OCI-LY7 (cell line): ENCODE measurements around the gene LFNG. TPM values are rescaled to one million over a fixed set of nuclear protein-coding genes. Genes with fewer than 3 reads are reported as not detected.

Source experiments
- BruUV-seq: library from RNA; stranded (reverse); fragments of 400-500 nt; replicated peaks from 2 replicates; lab custom pipeline; 2021; lab: Mats Ljungman, UMichigan
- CTCF ChIA-PET: fragments of 300-600 bp; sonication (Branson Sonifier 250); formaldehyde crosslinking; loops from one replicate; lab custom pipeline; 2022; ENCODE audit warnings: antibody characterized with exemption; ENCODE audit not compliant: unreplicated experiment; lab: Charles Lee
- POLR2A ChIA-PET: fragments of 300-600 bp; sonication (Branson Sonifier 250); formaldehyde crosslinking; loops from one replicate; lab custom pipeline; 2022; ENCODE audit warnings: antibody characterized with exemption; lab: Charles Lee
- DNase-seq: peaks from one replicate; pipeline ENCODE4 v3.0.0-alpha.2; 2015; ENCODE audit warnings: low spot score
- H2AFZ ChIP-seq: fragments of 200-600 bp; sonication (generic), shearing (Covaris generic); 2 replicates; pipeline ENCODE4 v1.6.1; 2014; ENCODE audit warnings: mild to moderate bottlenecking, antibody characterized with exemption, low read length, moderate library complexity
- H3K27ac ChIP-seq: fragments of 200-600 bp; sonication (generic); 2 replicates; pipeline ENCODE4 v1.5.1; 2014; ENCODE audit warnings: mixed run types, low read depth, mild to moderate bottlenecking, moderate library complexity, low read length, inconsistent platforms; ENCODE audit not compliant: poor library complexity, severe bottlenecking
- H3K36me3 ChIP-seq: fragments of 200-600 bp; sonication (generic); 2 replicates; pipeline ENCODE4 v1.6.1; 2014; ENCODE audit warnings: mild to moderate bottlenecking, antibody characterized with exemption, low read length, moderate library complexity, mixed read lengths; ENCODE audit not compliant: insufficient read depth
- H3K4me1 ChIP-seq: fragments of 200-600 bp; sonication (generic); 2 replicates; pipeline ENCODE4 v1.5.1; 2014; ENCODE audit warnings: mild to moderate bottlenecking, low read length; ENCODE audit not compliant: insufficient read depth, poor library complexity, severe bottlenecking
- H3K4me2 ChIP-seq: fragments of 200-600 bp; sonication (generic); 2 replicates; pipeline ENCODE4 v1.6.1; 2014; ENCODE audit warnings: mild to moderate bottlenecking, low read length
- H3K4me3 ChIP-seq: fragments of 200-600 bp; sonication (generic); 2 replicates; pipeline ENCODE4 v1.5.1; 2014; ENCODE audit warnings: mild to moderate bottlenecking, low read depth, low read length; ENCODE audit not compliant: poor library complexity, severe bottlenecking
- H3K79me2 ChIP-seq: fragments of 200-600 bp; sonication (generic); 2 replicates; pipeline ENCODE4 v1.6.1; 2016; ENCODE audit warnings: low read depth, mild to moderate bottlenecking, low read length, moderate library complexity, mixed read lengths; ENCODE audit not compliant: insufficient read depth
- H3K9me2 ChIP-seq: fragments of 200-600 bp; sonication (generic); 2 replicates; pipeline ENCODE4 v1.6.1; 2016; ENCODE audit warnings: mild to moderate bottlenecking, low read length, mixed read lengths; ENCODE audit not compliant: insufficient read depth
- H3K9me3 ChIP-seq: fragments of 200-600 bp; sonication (generic); 2 replicates; pipeline ENCODE4 v1.6.1; 2014; ENCODE audit warnings: mild to moderate bottlenecking, mixed run types, low read length, mixed read lengths
- H4K20me1 ChIP-seq: fragments of 200-600 bp; sonication (generic); 2 replicates; pipeline ENCODE4 v1.6.1; 2014; ENCODE audit warnings: mild to moderate bottlenecking, antibody characterized with exemption, low read length, moderate library complexity, mixed read lengths; ENCODE audit not compliant: insufficient read depth
- CTCF ChIP-seq: fragments of 200-600 bp; sonication (generic); conservative IDR thresholded peaks from 2 replicates; pipeline ENCODE4 v1.5.1; 2014; ENCODE audit warnings: mild to moderate bottlenecking, antibody characterized with exemption, low read length, moderate library complexity, mixed read lengths
- EZH2phosphoT487 ChIP-seq: fragments of 200-600 bp; sonication (generic); IDR thresholded peaks from 2 replicates; pipeline ENCODE4 v1.6.1; 2018; ENCODE audit warnings: low read depth, borderline replicate concordance, mild to moderate bottlenecking, mixed run types, antibody characterized with exemption, low read length, moderate library complexity, mixed read lengths
- intact Hi-C: fragments of 100-400 bp; cut with micrococcal nuclease; formaldehyde crosslinking; loops from one replicate; pipeline ENCODE4 v1.10.0; 2022; ENCODE audit not compliant: unreplicated experiment
- total RNA-seq, 2 experiments: library from RNA; depleted of rRNA in 1 of 2; stranded (reverse); fragments of >200 nt in 1 of 2; shearing (Covaris generic) in 1 of 2; gene quantifications; 2 replicates each; pipeline ENCODE4 v1.2.3, GENCODE V29; 2014 to 2022

The LFNG gene
- total RNA-seq, 2 experiments from 2014 or later = 1.2 to 2.1 TPM

- Histone ChIP-seq H3K79me2 (no peaks in the 10 kb centered on the region), H2AFZ (no peak overlapping the region), H3K4me1 (peaks cover 41% of the 10 kb centered on the region), H3K9me3 (no peaks in the 10 kb centered on the region), H3K27ac (no peak overlapping the region), H3K9me2 (no peaks in the 10 kb centered on the region), H4K20me1 (no peaks in the 10 kb centered on the region), H3K4me3 (no peak overlapping the region), H3K36me3 (no peaks in the 10 kb centered on the region), H3K4me2 (no peak overlapping the region)
- no peak for DNase-seq
- BruUV-seq = no TSS peak
- TF ChIP-seq EZH2phosphoT487 = no peak
- no peak for TF ChIP-seq CTCF
- intact Hi-C loops = no loop called here
- ChIA-PET CTCF (no interaction called here), POLR2A (interaction anchor here (0.6 kb wide), 1 partner anchor 224 kb away, joined by 4 read pairs; no protein-coding TSS in a partner anchor)
These were observed 3.4 kb upstream of the LFNG start for GRCh38 chr7:2516194-2516555.

GRCh38 chr7:2517026-2517425 is 2.5 kb upstream of the LFNG start:
- DNase-seq = no peak
- H3K9me2 ChIP-seq = no peaks in the 10 kb centered on the region
- no peaks in the 10 kb centered on the region for H4K20me1 ChIP-seq
- no peak overlapping the region for H3K4me3 ChIP-seq
- ChIA-PET POLR2A (interaction anchor here (0.6 kb wide), 1 partner anchor 223 kb away, joined by 4 read pairs; no protein-coding TSS in a partner anchor), CTCF (no interaction called here)
- no TSS peak for BruUV-seq
- no peak overlapping the region for H3K4me2 ChIP-seq
- TF ChIP-seq EZH2phosphoT487 (no peak), CTCF (no peak)
- no peaks in the 10 kb centered on the region for H3K79me2 ChIP-seq
- H3K27ac ChIP-seq = no peak overlapping the region
- H3K9me3 ChIP-seq = no peaks in the 10 kb centered on the region
- peaks cover 34% of the 10 kb centered on the region for H3K4me1 ChIP-seq
- intact Hi-C loops = no loop called here
- no peaks in the 10 kb centered on the region for H3K36me3 ChIP-seq
- no peak overlapping the region for H2AFZ ChIP-seq

- H3K4me1 ChIP-seq = peaks cover 34% of the 10 kb centered on the region
- intact Hi-C loops = no loop called here
These were observed 1.7 kb upstream of the LFNG start for GRCh38 chr7:2517678-2518507.

More at GRCh38 chr7:2517678-2518507, 1.7 kb upstream of the LFNG start:
- CTCF ChIA-PET = no interaction called here
- Histone ChIP-seq H3K79me2 (no peaks in the 10 kb centered on the region), H3K9me2 (no peaks in the 10 kb centered on the region), H3K4me3 (no peak overlapping the region), H3K4me2 (no peak overlapping the region), H3K36me3 (no peaks in the 10 kb centered on the region), H2AFZ (no peak overlapping the region), H4K20me1 (no peaks in the 10 kb centered on the region), H3K27ac (no peak overlapping the region), H3K9me3 (no peaks in the 10 kb centered on the region)
- DNase-seq = no peak
- BruUV-seq = no TSS peak
- POLR2A ChIA-PET = interaction anchor here (0.6 kb wide), 1 partner anchor 51 kb away, joined by 4 read pairs; no protein-coding TSS in a partner anchor
- no peak for TF ChIP-seq EZH2phosphoT487
- TF ChIP-seq CTCF = no peak
